ENCODE measurements around the gene ARHGAP5.
"Not testable (repeated sequence)": the region's sequence is repeated elsewhere in the genome, so short reads cannot be mapped to it uniquely, and the experiment has no call there.

ARHGAP5 gene

GRCh38 chr14:32110548-32110896, 33.4 kb downstream of the ARHGAP5 start:
- no peak for DNase-seq (ENCODE audit: low read depth, low spot score)

GRCh38 chr14:32121536-32121935, 44.4 kb downstream of the ARHGAP5 start:
- DNase-seq (ENCODE audit: low read depth, low spot score) = no peak

DNA sequence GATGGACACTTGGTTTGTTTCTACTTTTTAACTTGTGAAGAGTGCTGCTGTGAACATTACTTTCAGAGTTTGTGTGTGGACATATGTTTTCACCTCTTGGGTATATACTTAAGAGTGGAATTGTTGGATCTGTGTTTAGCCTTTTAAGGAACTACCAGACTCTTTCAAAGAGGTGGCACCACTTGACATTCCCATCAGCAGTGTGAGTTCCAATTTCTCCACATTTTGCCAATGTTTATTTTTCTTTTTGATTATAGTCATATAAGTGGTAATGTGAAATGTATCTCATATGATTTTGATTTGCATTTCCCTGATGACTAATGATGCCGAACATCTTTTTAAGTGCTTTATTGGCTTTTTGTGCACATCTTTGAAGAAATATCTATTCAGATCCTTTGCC, 44.8 kb downstream of the ARHGAP5 start:
- DNase-seq (ENCODE audit: low read depth, low spot score) = no peak

- DNase-seq (ENCODE audit: low read depth, low spot score) = not testable (repeated sequence)
Measured at GRCh38 chr14:32126899-32127730, 50.0 kb downstream of the ARHGAP5 start.

GRCh38 chr14:32127731-32128654, 50.9 kb downstream of the ARHGAP5 start:
- DNase-seq (ENCODE audit: low read depth, low spot score) = not testable (repeated sequence)

DNA sequence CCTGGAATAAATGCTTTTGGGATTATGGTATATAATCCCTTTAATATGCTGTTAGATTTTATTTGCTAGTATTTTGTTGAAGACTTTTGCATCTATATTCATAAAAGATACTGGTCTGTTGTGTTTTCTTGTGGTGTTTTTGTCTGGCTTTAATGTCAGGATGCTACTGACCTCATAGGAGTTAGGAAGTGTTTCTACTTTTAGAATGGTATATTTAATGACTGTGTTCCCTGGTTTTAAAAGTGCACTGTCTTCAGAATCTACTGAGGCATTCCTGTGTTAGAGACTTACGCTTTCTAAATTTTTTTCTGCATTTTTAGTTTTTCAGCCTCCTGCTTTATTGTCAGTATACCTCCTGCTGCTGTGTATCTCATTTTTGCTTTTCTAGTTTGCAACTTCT, 51.6 kb downstream of the ARHGAP5 start:
- no peak for DNase-seq (ENCODE audit: low read depth, low spot score)

- no peak for DNase-seq (ENCODE audit: low read depth, low spot score)
Measured at GRCh38 chr14:32129124-32129523, 52.0 kb downstream of the ARHGAP5 start.

- not testable (repeated sequence) for DNase-seq (ENCODE audit: low read depth, low spot score)
Measured at GRCh38 chr14:32131689-32132088, 54.6 kb downstream of the ARHGAP5 start.

- no peak for DNase-seq (ENCODE audit: low read depth, low spot score)
Measured at GRCh38 chr14:32134448-32135097, 57.5 kb downstream of the ARHGAP5 start.

GRCh38 chr14:32136027-32136825, 59.1 kb downstream of the ARHGAP5 start:
- no peak for DNase-seq (ENCODE audit: low read depth, low spot score)

DNA sequence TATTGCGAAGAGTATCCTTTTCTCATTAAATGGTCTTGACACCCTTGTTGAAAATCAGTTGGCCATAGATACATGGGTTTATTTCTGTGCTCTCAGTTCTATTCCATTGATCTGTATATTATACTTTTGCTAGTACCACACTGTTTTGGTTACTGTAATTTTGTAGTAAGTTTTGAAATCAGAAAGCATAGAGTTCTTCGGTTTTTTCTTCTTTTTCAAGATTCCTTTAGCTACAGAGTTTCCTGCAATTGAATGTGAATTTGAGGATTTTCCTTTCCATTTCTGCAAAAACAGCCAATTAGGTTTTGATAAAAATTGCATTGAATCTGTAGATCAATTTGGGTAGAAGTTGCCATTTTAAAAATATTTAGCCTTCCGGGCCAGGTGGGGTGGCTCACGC, 60.2 kb downstream of the ARHGAP5 start:
- DNase-seq (ENCODE audit: low read depth, low spot score) = no peak

GRCh38 chr14:32137892-32138291, 60.8 kb downstream of the ARHGAP5 start:
- no peak for DNase-seq (ENCODE audit: low read depth, low spot score)

DNA sequence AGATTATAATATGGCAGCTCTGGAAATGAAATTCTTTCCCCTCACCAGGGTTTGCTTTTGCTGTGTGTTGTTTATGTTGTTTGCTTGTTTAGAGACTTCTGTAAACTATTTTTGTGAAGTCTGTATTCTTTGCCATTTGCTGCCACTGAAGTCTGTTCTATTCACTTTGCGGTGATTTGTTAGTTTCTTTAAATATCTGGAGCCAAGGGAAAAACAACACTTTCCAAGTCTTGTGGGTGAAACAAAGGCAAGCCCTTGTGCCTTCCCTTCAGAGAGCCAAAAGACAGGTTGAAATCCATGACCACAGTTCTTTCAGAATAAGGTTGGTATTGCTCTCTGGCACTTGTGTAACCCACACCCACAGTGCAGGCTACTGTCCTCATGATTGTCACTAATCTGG, 65.2 kb downstream of the ARHGAP5 start:
- DNase-seq (ENCODE audit: low read depth, low spot score) = no peak

DNA sequence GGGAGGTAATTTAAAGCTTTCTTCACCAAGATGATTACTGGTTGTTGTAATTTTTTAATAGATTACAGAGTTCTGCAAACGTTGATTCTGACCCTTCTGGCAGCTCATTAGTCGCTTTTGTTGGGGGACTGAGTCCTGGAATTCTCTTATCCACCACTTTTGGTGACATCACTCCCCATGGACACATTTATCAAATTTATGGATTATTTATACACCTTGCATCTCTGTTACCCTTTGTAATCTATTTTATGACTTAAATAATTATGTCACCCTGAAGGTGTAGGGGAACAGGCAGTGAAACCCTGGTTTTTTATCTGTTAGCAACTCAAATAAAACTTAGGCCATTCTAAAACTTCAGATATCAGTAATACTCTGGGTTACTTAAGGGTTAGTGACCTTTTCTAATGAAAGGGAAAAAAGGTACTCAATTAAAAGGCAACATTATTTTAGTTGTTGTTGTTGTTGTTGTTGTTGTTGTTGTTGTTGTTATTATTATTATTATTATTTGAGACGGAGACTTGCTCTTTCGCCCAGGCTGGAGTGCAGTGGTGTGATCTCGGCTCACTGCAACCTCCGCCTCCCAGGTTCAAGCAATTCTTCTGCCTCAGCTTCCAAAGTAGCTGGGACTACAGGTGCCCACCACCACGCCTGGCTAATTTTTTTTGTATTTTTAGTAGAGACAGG, 65.8 kb downstream of the ARHGAP5 start:
- DNase-seq (ENCODE audit: low read depth, low spot score) = no peak

DNA sequence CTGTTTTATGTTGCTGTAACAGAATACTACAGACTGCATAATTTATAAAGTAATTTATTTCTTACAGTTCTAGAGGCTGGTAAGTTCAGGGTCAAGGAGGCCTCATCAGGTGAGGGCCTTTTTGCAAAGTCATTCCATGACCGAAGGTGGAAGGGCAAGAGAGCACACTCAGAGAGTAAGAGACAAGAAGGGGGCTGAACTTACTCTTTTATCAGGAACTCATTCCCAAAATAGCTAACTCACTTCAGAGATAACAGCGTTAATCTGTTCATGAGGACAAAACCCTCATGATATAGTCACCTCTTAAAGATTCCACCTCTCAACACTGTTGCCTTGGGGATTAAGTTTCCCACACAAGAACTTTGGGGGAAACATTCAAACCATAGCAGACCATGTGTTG, 73.3 kb downstream of the ARHGAP5 start:
- no peak for DNase-seq (ENCODE audit: low read depth, low spot score)

- DNase-seq (ENCODE audit: low read depth, low spot score) = no peak
Measured at GRCh38 chr14:32166029-32166428, 88.9 kb downstream of the ARHGAP5 start.

- DNase-seq (ENCODE audit: low read depth, low spot score) = no peak
Measured at GRCh38 chr14:32166924-32167323, 89.8 kb downstream of the ARHGAP5 start.

DNA sequence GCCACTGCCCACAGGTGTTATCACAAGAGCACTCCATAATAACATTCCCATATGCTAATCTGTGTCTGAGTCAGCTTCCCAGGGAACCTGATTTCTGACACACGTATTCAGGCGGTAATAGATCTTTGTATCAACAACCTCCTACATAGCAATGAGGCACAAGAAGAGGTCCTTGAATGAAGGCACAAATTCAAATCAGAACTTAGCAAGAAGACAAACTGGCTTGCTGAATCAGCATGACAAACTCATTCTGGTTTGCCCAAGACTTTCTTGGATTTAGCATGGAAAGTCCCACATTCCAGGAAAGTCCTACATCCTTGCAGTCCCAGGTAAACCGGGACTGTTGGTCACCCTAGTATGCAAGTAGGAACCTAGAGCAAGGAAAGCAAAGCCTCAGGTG, 90.8 kb downstream of the ARHGAP5 start:
- DNase-seq (ENCODE audit: low read depth, low spot score) = no peak

- no peak for DNase-seq (ENCODE audit: low read depth, low spot score)
Measured at GRCh38 chr14:32169191-32169590, 92.1 kb downstream of the ARHGAP5 start.

GRCh38 chr14:32171469-32171868, 94.4 kb downstream of the ARHGAP5 start:
- DNase-seq (ENCODE audit: low read depth, low spot score) = no peak
